ENCODE results near the gene PRTFDC1. TPM values are rescaled to one million over a fixed set of nuclear protein-coding genes. Genes with fewer than 3 reads are reported as not detected.

PRTFDC1 gene
- total and polyA plus RNA-seq, 7 experiments from 2014 or later: 0.13 to 1.7 (median 0.69) TPM

DNA sequence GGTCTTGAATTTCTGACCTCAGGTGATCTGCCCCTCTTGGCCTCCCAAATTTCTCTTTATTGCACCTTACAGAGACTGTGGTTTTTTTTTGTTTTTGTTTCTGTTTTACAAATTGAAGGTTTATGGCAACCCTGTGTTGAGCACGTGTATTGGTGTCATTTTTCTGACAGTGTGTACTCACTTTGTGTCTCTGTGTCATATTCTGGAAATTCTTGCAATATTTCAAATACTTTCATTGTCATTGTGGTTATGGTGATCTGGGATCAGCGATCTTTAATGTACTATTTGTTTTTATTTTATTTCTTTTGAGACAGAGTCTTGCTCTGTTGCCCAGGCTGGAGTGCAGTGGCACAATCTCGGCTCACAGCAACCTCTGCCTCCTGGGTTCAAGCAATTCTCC, 89.8 kb downstream of the PRTFDC1 start:
- no peak for ATAC-seq
- H3K9me3 ChIP-seq (ENCODE audit: control insufficient read depth in 2 of 3, low read length in 3 of 3): no peaks in the 10 kb centered on the region
- no peak overlapping the region for H3K27ac Mint-ChIP-seq
- no peaks in the 10 kb centered on the region for H3K4me1 ChIP-seq (ENCODE audit: control insufficient read depth in 2 of 2, insufficient read depth in 2 of 2, low read length in 2 of 2)
- H3K9me3 Mint-ChIP-seq: peaks cover 0 to 5% (median 0%) of the 10 kb centered on the region in 11 donors
- intact Hi-C loops (cut with micrococcal nuclease): no loop called here
- H3K27ac ChIP-seq (ENCODE audit: low read depth, low read length): no peak overlapping the region
- peaks cover 0 to 6% (median 4%) of the 10 kb centered on the region in 5 donors for H3K36me3 Mint-ChIP-seq
- DNase-seq: no peak
- peaks cover 7 to 34% (median 25%) of the 10 kb centered on the region in 7 donors for H3K4me1 Mint-ChIP-seq
- no peak overlapping the region for H3K4me3 ChIP-seq (ENCODE audit: low read length)
- H3K27me3 Mint-ChIP-seq: peaks cover 0 to 5% (median 0%) of the 10 kb centered on the region in 5 donors
- no peak overlapping the region for H3K4me3 Mint-ChIP-seq
- no peaks in the 10 kb centered on the region for H3K27me3 ChIP-seq (ENCODE audit: control insufficient read depth in 2 of 2, insufficient read depth in 2 of 2, low read length in 2 of 2)
- ChIA-PET POLR2A (interaction anchor here (1.2 to 1.6 kb wide), 3 partner anchors 8 to 33 kb away, joined by 3 read pairs; no protein-coding TSS in a partner anchor), CTCF (no interaction called here)
- H3K36me3 ChIP-seq (ENCODE audit: control insufficient read depth in 2 of 3, insufficient read depth in 3 of 3, low read length in 3 of 3): no peaks in the 10 kb centered on the region

DNA sequence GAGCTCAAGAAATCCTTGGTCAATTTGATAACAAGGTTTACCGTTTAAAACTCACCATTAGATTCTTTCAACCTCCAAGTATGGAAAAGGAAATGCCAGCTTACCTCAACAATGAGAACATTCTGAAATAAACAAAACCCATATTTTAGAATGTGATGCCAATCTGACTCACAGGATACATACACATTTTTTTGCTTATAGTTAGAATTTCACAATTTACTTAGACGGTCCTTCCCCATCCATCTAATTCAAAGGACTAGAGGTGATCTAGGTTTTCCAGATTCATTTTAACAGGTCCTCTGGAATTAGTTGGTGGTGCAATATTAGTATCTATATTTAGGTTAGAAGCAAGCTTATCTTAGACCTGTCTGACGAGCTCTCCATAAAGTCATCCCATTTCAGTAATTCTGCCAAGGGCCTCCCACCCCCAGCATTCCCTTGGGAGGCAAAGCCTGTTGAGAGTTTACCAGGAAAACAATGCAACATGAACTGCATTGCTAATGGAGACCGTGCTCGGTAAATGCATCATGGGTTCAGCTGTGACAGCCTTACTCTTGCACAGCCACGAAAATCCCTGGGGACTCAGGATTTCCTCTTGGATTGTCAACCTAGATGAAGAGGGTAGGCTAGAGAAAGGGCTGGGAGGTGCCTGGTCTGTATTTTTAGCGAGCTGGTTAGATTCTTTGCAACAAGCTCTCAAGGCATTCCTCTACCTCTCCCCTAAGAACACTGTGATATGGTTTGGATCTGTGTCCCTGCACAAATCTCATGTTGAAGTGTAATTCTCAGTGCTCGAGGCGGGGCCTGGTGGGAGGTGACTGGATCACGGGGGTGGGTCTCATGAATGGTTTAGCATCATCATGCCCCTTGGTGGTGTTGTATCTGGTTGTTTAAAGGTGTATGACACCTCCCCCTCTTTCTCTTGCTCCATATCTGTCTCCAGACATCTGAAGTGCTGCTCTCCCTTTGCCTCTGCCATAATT, 93.8 kb downstream of the PRTFDC1 start:
- Histone ChIP-seq H3K27me3 (ENCODE audit: control insufficient read depth in 2 of 2, insufficient read depth in 2 of 2, low read length in 2 of 2) (no peaks in the 10 kb centered on the region), H3K36me3 (ENCODE audit: control insufficient read depth in 2 of 3, insufficient read depth in 3 of 3, low read length in 3 of 3) (no peaks in the 10 kb centered on the region), H3K4me3 (ENCODE audit: low read length) (no peak overlapping the region), H3K9me3 (ENCODE audit: control insufficient read depth in 2 of 3, low read length in 3 of 3) (no peaks in the 10 kb centered on the region), H3K27ac (ENCODE audit: low read depth, low read length) (no peak overlapping the region), H3K4me1 (ENCODE audit: control insufficient read depth in 2 of 2, insufficient read depth in 2 of 2, low read length in 2 of 2) (no peaks in the 10 kb centered on the region)
- ChIA-PET POLR2A (interaction anchor here (1.0 kb wide), 1 partner anchor 9 kb away, joined by 3 read pairs; no protein-coding TSS in a partner anchor), CTCF (interaction anchor here (1.2 kb wide), 1 partner anchor 69 kb away, joined by 5 read pairs; no protein-coding TSS in a partner anchor)
- no peak overlapping the region for H3K4me3 Mint-ChIP-seq
- no peaks in the 10 kb centered on the region for H3K27me3 Mint-ChIP-seq
- ATAC-seq (no peak), DNase-seq (no peak)
- peaks cover 0 to 5% (median 0%) of the 10 kb centered on the region in 5 donors for H3K36me3 Mint-ChIP-seq
- no peak overlapping the region for H3K27ac Mint-ChIP-seq
- intact Hi-C loops (cut with micrococcal nuclease): no loop called here
- peaks cover 0 to 5% (median 0%) of the 10 kb centered on the region in 11 donors for H3K9me3 Mint-ChIP-seq
- H3K4me1 Mint-ChIP-seq: peaks cover 0 to 5% (median 3%) of the 10 kb centered on the region in 7 donors

DNA sequence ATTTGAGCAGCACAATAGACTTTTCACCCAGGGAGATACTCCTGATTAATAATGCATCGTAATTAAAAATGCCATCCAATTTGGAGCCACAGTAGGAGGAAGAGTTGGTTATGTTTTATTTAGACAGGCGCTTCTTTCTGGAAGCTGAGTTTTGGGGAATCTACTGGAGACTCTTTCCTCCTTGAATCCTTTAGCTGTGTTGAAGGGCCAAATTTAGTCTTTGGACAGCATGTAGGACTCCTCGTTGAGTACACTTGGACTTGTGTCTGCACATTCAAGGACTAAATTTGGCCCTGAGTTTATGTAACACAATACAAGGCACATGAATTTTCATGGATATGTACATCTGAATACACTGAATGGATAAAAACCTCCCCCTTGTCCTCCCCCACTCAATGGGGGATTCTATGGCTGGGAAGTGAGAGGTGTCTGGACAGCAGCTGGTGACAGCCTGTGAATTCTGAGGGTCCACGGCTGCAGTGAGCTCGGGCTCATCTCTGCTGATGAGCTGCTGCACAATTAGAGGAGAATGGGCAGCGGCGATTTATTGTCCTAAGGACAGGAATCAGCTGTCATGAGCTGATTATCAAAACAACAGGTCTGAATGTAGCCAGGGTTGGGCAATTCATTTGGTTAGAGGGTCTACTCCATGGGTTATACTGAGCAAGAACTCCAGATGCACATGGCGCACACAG, 95.2 kb downstream of the PRTFDC1 start:
- no peaks in the 10 kb centered on the region for H3K9me3 Mint-ChIP-seq
- H3K9me3 ChIP-seq (ENCODE audit: control insufficient read depth in 2 of 3, low read length in 3 of 3): no peaks in the 10 kb centered on the region
- H3K4me3 ChIP-seq (ENCODE audit: low read length): no peak overlapping the region
- no peaks in the 10 kb centered on the region for H3K36me3 Mint-ChIP-seq
- no peak overlapping the region for H3K4me3 Mint-ChIP-seq
- no peaks in the 10 kb centered on the region for H3K4me1 ChIP-seq (ENCODE audit: control insufficient read depth in 2 of 2, insufficient read depth in 2 of 2, low read length in 2 of 2)
- POLR2A ChIA-PET: interaction anchor here (1.0 kb wide), 1 partner anchor 10 kb away, joined by 3 read pairs; no protein-coding TSS in a partner anchor
- DNase-seq (no peak), ATAC-seq (no peak)
- intact Hi-C loops (cut with micrococcal nuclease): no loop called here
- no peak overlapping the region for H3K27ac ChIP-seq (ENCODE audit: low read depth, low read length)
- no peaks in the 10 kb centered on the region for H3K27me3 Mint-ChIP-seq
- H3K27ac Mint-ChIP-seq: no peak overlapping the region
- no peaks in the 10 kb centered on the region for H3K27me3 ChIP-seq (ENCODE audit: control insufficient read depth in 2 of 2, insufficient read depth in 2 of 2, low read length in 2 of 2)
- no peaks in the 10 kb centered on the region for H3K36me3 ChIP-seq (ENCODE audit: control insufficient read depth in 2 of 3, insufficient read depth in 3 of 3, low read length in 3 of 3)
- peaks cover 0 to 5% (median under 1%) of the 10 kb centered on the region in 7 donors for H3K4me1 Mint-ChIP-seq
- CTCF ChIA-PET: interaction anchor here (1.2 kb wide), 1 partner anchor 70 kb away, joined by 5 read pairs; no protein-coding TSS in a partner anchor

DNA sequence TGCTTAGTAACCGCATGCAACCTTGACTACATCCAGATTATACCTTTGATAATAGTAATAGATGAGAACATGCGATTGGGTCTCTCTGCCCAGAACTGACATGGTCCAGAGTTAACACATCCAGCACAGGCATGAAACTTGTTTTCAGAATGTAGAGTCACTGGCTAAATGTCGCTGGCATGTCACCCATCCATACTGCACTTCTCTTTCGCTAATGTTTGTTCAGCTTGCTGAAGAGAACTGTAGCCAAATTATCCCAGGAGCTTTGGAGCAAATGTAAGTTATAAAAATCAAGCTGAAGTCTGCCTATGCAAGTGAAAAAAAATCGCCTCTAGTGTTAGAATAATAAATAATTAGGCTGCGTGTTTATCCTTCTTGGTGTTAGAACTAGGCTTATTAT, 98.2 kb downstream of the PRTFDC1 start:
- POLR2A ChIA-PET: interaction anchor here (0.6 to 1.3 kb wide), 3 partner anchors 9 to 1457 kb away, joined by 3 read pairs; no protein-coding TSS in a partner anchor
- DNase-seq: no peak
- Mint-ChIP-seq H3K36me3 (no peaks in the 10 kb centered on the region), H3K27ac (peak overlapping the region in 1 of 9 donors; percentile 38), H3K27me3 (peaks cover 0 to 2% (median 0%) of the 10 kb centered on the region in 5 donors), H3K9me3 (no peaks in the 10 kb centered on the region), H3K4me3 (no peak overlapping the region), H3K4me1 (peaks cover 5 to 16% (median 11%) of the 10 kb centered on the region in 7 donors)
- no peaks in the 10 kb centered on the region for H3K27me3 ChIP-seq (ENCODE audit: control insufficient read depth in 2 of 2, insufficient read depth in 2 of 2, low read length in 2 of 2)
- no peak for ATAC-seq
- no peaks in the 10 kb centered on the region for H3K36me3 ChIP-seq (ENCODE audit: control insufficient read depth in 2 of 3, insufficient read depth in 3 of 3, low read length in 3 of 3)
- H3K9me3 ChIP-seq (ENCODE audit: control insufficient read depth in 2 of 3, low read length in 3 of 3): no peaks in the 10 kb centered on the region
- CTCF ChIA-PET: no interaction called here
- no peak overlapping the region for H3K4me3 ChIP-seq (ENCODE audit: low read length)
- intact Hi-C loops (cut with micrococcal nuclease): no loop called here
- no peaks in the 10 kb centered on the region for H3K4me1 ChIP-seq (ENCODE audit: control insufficient read depth in 2 of 2, insufficient read depth in 2 of 2, low read length in 2 of 2)
- no peak overlapping the region for H3K27ac ChIP-seq (ENCODE audit: low read depth, low read length)

DNA sequence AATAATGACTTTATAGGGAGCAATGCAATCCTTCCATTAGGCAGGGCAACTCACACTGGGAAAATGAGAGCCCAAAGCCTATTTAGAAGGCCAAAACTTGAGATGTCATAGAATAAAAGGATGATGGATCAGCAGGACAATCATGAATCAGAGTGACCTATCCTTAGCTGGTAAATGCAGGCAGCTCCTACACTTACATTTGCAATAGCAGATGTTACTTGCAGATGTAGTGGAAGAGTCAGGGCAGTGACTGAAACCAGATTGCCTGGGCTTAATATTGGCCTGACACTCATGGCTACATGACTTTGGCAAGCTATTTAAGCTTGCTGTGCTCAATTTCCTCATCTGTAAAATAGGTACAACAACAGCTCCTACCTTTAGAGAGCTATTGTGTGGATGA, 98.7 kb downstream of the PRTFDC1 start:
- Mint-ChIP-seq H3K27me3 (peaks cover 0 to 2% (median 0%) of the 10 kb centered on the region in 5 donors), H3K4me3 (no peak overlapping the region), H3K27ac (no peak overlapping the region), H3K4me1 (peaks cover 5 to 16% (median 11%) of the 10 kb centered on the region in 7 donors), H3K9me3 (no peaks in the 10 kb centered on the region), H3K36me3 (no peaks in the 10 kb centered on the region)
- no peak for DNase-seq
- intact Hi-C loops (cut with micrococcal nuclease): no loop called here
- Histone ChIP-seq H3K4me3 (ENCODE audit: low read length) (no peak overlapping the region), H3K4me1 (ENCODE audit: control insufficient read depth in 2 of 2, insufficient read depth in 2 of 2, low read length in 2 of 2) (no peaks in the 10 kb centered on the region), H3K27me3 (ENCODE audit: control insufficient read depth in 2 of 2, insufficient read depth in 2 of 2, low read length in 2 of 2) (no peaks in the 10 kb centered on the region), H3K36me3 (ENCODE audit: control insufficient read depth in 2 of 3, insufficient read depth in 3 of 3, low read length in 3 of 3) (no peaks in the 10 kb centered on the region), H3K9me3 (ENCODE audit: control insufficient read depth in 2 of 3, low read length in 3 of 3) (no peaks in the 10 kb centered on the region), H3K27ac (ENCODE audit: low read depth, low read length) (no peak overlapping the region)
- ChIA-PET POLR2A (interaction anchor here (1.2 to 1.3 kb wide), 2 partner anchors 9 to 31 kb away, joined by 3 read pairs; no protein-coding TSS in a partner anchor), CTCF (no interaction called here)
- ATAC-seq: no peak

DNA sequence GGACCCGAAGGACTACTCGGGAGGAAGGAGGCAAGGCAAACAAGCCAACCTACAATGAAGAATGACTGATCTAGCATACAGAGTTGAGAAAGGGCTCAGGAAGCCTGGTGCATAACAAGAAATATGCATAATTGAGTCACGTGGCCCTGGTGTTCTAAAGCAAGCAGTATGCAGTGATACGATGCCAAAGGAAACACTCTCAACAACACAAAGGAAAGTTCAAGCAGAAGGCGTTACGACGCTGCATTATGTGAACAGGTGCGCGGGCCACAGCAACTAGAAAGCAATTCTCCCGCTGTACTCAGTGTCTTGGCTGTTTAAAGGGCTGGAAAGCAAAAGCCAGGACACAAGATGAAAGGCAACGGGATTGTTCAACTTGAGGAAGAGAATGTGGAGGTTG, 100.8 kb downstream of the PRTFDC1 start:
- Mint-ChIP-seq H3K27ac (peak overlapping the region in 8 of 9 donors; percentile 5 to 95 (median 84)), H3K4me1 (peaks cover 5 to 16% (median 14%) of the 10 kb centered on the region in 7 donors), H3K9me3 (no peaks in the 10 kb centered on the region), H3K27me3 (peaks cover 0 to 5% (median 0%) of the 10 kb centered on the region in 5 donors), H3K4me3 (peak overlapping the region; percentile 12 to 79 (median 66)), H3K36me3 (peaks cover 0 to 4% (median 0%) of the 10 kb centered on the region in 5 donors)
- CTCF ChIA-PET: interaction anchor here (0.6 kb wide), 2 partner anchors 64 to 219 kb away, joined by 3 to 4 read pairs; no protein-coding TSS in a partner anchor
- ATAC-seq (peak; percentile 66), DNase-seq (peak in 7 of 9 donors; percentile 29 to 62 (median 43))
- Histone ChIP-seq H3K4me1 (ENCODE audit: control insufficient read depth in 2 of 2, insufficient read depth in 2 of 2, low read length in 2 of 2) (no peaks in the 10 kb centered on the region), H3K27ac (ENCODE audit: low read depth, low read length) (no peak overlapping the region), H3K9me3 (ENCODE audit: control insufficient read depth in 2 of 3, low read length in 3 of 3) (no peaks in the 10 kb centered on the region), H3K27me3 (ENCODE audit: control insufficient read depth in 2 of 2, insufficient read depth in 2 of 2, low read length in 2 of 2) (no peaks in the 10 kb centered on the region), H3K4me3 (ENCODE audit: low read length) (no peak overlapping the region), H3K36me3 (ENCODE audit: control insufficient read depth in 2 of 3, insufficient read depth in 3 of 3, low read length in 3 of 3) (no peaks in the 10 kb centered on the region)
- intact Hi-C loops (cut with micrococcal nuclease): loop anchor here in 1 of 2 donors (1.0 kb wide), 1 partner anchor 25 kb away; no protein-coding TSS in a partner anchor
- POLR2A ChIA-PET: no interaction called here

Measured in naive thymus-derived CD4-positive, alpha-beta T cell (primary cell).